IPS DF 19.7 (cell line): ENCODE data around the gene GAGE12H.
"Not testable (repeated sequence)": the region's sequence is repeated elsewhere in the genome, so short reads cannot be mapped to it uniquely, and the experiment has no call there.

Source experiments
- DNase-seq: peaks from one replicate; pipeline ENCODE4 v3.0.0-alpha.2; 2013; ENCODE audit warnings: low read depth, low spot score

The GAGE12H gene

GRCh38 chrX:49579649-49580048 is at the start of gene GAGE12H:
Gene GAGE12H, plus strand, starts transcription at chrX:49579949. Its CDS starts 1,155 bp downstream, at chrX:49581104.
- not testable (repeated sequence) for DNase-seq

GRCh38 chrX:49531877-49532276 is 47.9 kb upstream of the GAGE12H start, which contains the start of gene GAGE12C:
Gene GAGE12C, plus strand, starts transcription at chrX:49532177. Its CDS starts 1,155 bp downstream, at chrX:49533332.
- DNase-seq: not testable (repeated sequence)

- not testable (repeated sequence) for DNase-seq
Measured at GRCh38 chrX:49541433-49541832, 38.3 kb upstream of the GAGE12H start, which contains the start of gene GAGE12D. Gene GAGE12D, plus strand, starts transcription at chrX:49541733. Its CDS starts 1,155 bp downstream, at chrX:49542888.

GRCh38 chrX:49550989-49551388 is 28.8 kb upstream of the GAGE12H start, which contains the start of gene GAGE12E:
Gene GAGE12E, plus strand, starts transcription at chrX:49551289. Its CDS starts 1,155 bp downstream, at chrX:49552444.
- not testable (repeated sequence) for DNase-seq

- DNase-seq: not testable (repeated sequence)
Measured at GRCh38 chrX:49560542-49560941, 19.2 kb upstream of the GAGE12H start, which contains the start of gene GAGE12F. Gene GAGE12F, plus strand, starts transcription at chrX:49560842. Its CDS starts 1,155 bp downstream, at chrX:49561997.

GRCh38 chrX:49568728-49569127 is 11.0 kb upstream of the GAGE12H start:
- not testable (repeated sequence) for DNase-seq

GRCh38 chrX:49569152-49569551 is 10.6 kb upstream of the GAGE12H start:
- not testable (repeated sequence) for DNase-seq

GRCh38 chrX:49570100-49570499 is 9.6 kb upstream of the GAGE12H start, which contains the start of gene GAGE12G:
Gene GAGE12G, plus strand, starts transcription at chrX:49570400. Its CDS starts 1,155 bp downstream, at chrX:49571555.
- not testable (repeated sequence) for DNase-seq

GRCh38 chrX:49589196-49589595 is 9.4 kb downstream of the GAGE12H start, which contains the start of gene GAGE2A:
Gene GAGE2A, plus strand, starts transcription at chrX:49589496. Its CDS starts 1,155 bp downstream, at chrX:49590651.
- DNase-seq: not testable (repeated sequence)

GRCh38 chrX:49589769-49590478 is 10.2 kb downstream of the GAGE12H start:
- DNase-seq: not testable (repeated sequence)

- not testable (repeated sequence) for DNase-seq
Measured at GRCh38 chrX:49590488-49590887, 10.7 kb downstream of the GAGE12H start.

- DNase-seq: not testable (repeated sequence)
Measured at GRCh38 chrX:49598720-49599119, 19.0 kb downstream of the GAGE12H start, which contains the start of gene GAGE1. Gene GAGE1, plus strand, starts transcription at chrX:49599020. Its CDS starts 1,155 bp downstream, at chrX:49600175.

- no peak for DNase-seq
Measured at GRCh38 chrX:49610718-49611310, 31.1 kb downstream of the GAGE12H start.

GRCh38 chrX:49618574-49618973 is 38.8 kb downstream of the GAGE12H start:
- DNase-seq: no peak

GRCh38 chrX:49627086-49627777 is 47.5 kb downstream of the GAGE12H start:
- DNase-seq: peak; percentile 5
